OCI-LY1 (cell line): ENCODE results near the gene FN3K.

Experiments
- CTCF ChIP-seq: fragments of 200-600 bp; sonication (generic), shearing (Covaris generic); IDR thresholded peaks from 2 replicates; pipeline ENCODE4 v1.5.1; 2017; ENCODE audit warnings: mild to moderate bottlenecking, antibody characterized with exemption, low read length, moderate library complexity, mixed read lengths
- EZH2 ChIP-seq: fragments of 200-600 bp; sonication (generic), shearing (Covaris generic); IDR thresholded peaks from 2 replicates; pipeline ENCODE4 v1.8.0; 2017; ENCODE audit warnings: borderline replicate concordance, mixed run types, mild to moderate bottlenecking, antibody characterized with exemption, low read length, moderate library complexity, mixed read lengths

- no peak for TF ChIP-seq CTCF
- no peak for TF ChIP-seq EZH2
These were observed 53.0 kb downstream of the FN3K start for GRCh38 chr17:82788206-82789001.
